GM18867 (cell line): Measurements from ENCODE around the gene SLC26A11.
"Not testable (repeated sequence)": the region's sequence is repeated elsewhere in the genome, so short reads cannot be mapped to it uniquely, and the experiment has no call there.

Source experiments
- ATAC-seq: cut with Tn5 transposase; IDR thresholded peaks from one replicate; pipeline ENCODE4 v1.9.1; 2021; ENCODE audit warnings: mild to moderate bottlenecking, moderate library complexity; ENCODE audit not compliant: unreplicated experiment

The SLC26A11 gene

GRCh38 chr17:80259457-80260068, 39.3 kb downstream of the SLC26A11 start:
- ATAC-seq: no peak

- peak; percentile 34 for ATAC-seq
Measured at GRCh38 chr17:80260069-80260535, 39.9 kb downstream of the SLC26A11 start.

GRCh38 chr17:80260791-80261158, 40.5 kb downstream of the SLC26A11 start, which contains the start of gene RNF213:
TSS of gene RNF213 (plus strand) at chr17:80260852. CDS start at chr17:80263682, 2,830 bp downstream.
- ATAC-seq: peak; percentile 34

GRCh38 chr17:80261159-80261894, 41.1 kb downstream of the SLC26A11 start:
- ATAC-seq: no peak

GRCh38 chr17:80261895-80262279, 41.7 kb downstream of the SLC26A11 start:
- no peak for ATAC-seq

- ATAC-seq: no peak
Measured at GRCh38 chr17:80262291-80262690, 42.1 kb downstream of the SLC26A11 start.

GRCh38 chr17:80262775-80263244, 42.6 kb downstream of the SLC26A11 start:
- ATAC-seq: no peak

- peak; percentile 38 for ATAC-seq
Measured at GRCh38 chr17:80263253-80264204, 43.3 kb downstream of the SLC26A11 start.

- ATAC-seq: no peak
Measured at GRCh38 chr17:80264205-80265075, 44.2 kb downstream of the SLC26A11 start.

GRCh38 chr17:80265205-80266068, 45.2 kb downstream of the SLC26A11 start:
- no peak for ATAC-seq

GRCh38 chr17:80267391-80267790, 47.2 kb downstream of the SLC26A11 start:
- no peak for ATAC-seq

GRCh38 chr17:80268427-80268826, 48.2 kb downstream of the SLC26A11 start:
- ATAC-seq: no peak

GRCh38 chr17:80269405-80269807, 49.2 kb downstream of the SLC26A11 start:
- no peak for ATAC-seq

- ATAC-seq: no peak
Measured at GRCh38 chr17:80270104-80270503, 49.9 kb downstream of the SLC26A11 start.

GRCh38 chr17:80270836-80271235, 50.6 kb downstream of the SLC26A11 start:
- no peak for ATAC-seq

- ATAC-seq: no peak
Measured at GRCh38 chr17:80272366-80272765, 52.1 kb downstream of the SLC26A11 start.

GRCh38 chr17:80274331-80274730, 54.1 kb downstream of the SLC26A11 start:
- no peak for ATAC-seq

GRCh38 chr17:80274871-80275449, 54.7 kb downstream of the SLC26A11 start:
- no peak for ATAC-seq

GRCh38 chr17:80275857-80276256, 55.6 kb downstream of the SLC26A11 start:
- not testable (repeated sequence) for ATAC-seq
